WI38 (cell line): Measurements from ENCODE around the gene GTPBP8.
A peak's percentile ranks its signal among the peaks of the same experiment; 100 is the strongest.
"Not testable (repeated sequence)": the region's sequence is repeated elsewhere in the genome, so short reads cannot be mapped to it uniquely, and the experiment has no call there.

ENCODE experiments used
- H3K4me3 ChIP-seq: 2 replicates; pipeline ENCODE4 v1.5.1; 2011; ENCODE audit warnings: low read depth, mild to moderate bottlenecking, control low read depth, low read length
- TF ChIP-seq, protein P1 (sequence below): IDR thresholded peaks from 2 replicates; pipeline ENCODE4 v1.5.1; 2012; ENCODE audit warnings: low read depth, mild to moderate bottlenecking, control low read depth, low read length

Gene GTPBP8

DNA sequence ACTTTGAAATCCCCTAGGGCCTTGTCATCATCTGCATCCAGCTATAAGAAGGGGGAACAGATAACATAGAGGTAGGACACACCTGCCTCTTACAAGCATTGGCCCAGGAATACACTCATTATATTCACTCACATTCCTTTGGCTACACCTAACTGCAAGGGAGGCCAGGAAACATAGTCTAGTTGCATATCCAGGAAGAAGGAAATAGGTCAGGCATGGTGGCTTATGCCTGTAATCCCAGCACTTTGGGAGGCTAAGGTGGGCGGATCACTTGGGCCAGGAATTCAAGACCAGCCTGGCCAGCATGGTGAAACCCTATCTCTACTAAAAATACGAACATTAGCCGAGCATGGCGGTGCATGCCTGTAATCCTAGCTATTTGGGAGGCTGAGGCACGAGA, 48.8 kb downstream of the GTPBP8 start:
- no peak overlapping the region for H3K4me3 ChIP-seq
- TF ChIP-seq, protein P1, sequence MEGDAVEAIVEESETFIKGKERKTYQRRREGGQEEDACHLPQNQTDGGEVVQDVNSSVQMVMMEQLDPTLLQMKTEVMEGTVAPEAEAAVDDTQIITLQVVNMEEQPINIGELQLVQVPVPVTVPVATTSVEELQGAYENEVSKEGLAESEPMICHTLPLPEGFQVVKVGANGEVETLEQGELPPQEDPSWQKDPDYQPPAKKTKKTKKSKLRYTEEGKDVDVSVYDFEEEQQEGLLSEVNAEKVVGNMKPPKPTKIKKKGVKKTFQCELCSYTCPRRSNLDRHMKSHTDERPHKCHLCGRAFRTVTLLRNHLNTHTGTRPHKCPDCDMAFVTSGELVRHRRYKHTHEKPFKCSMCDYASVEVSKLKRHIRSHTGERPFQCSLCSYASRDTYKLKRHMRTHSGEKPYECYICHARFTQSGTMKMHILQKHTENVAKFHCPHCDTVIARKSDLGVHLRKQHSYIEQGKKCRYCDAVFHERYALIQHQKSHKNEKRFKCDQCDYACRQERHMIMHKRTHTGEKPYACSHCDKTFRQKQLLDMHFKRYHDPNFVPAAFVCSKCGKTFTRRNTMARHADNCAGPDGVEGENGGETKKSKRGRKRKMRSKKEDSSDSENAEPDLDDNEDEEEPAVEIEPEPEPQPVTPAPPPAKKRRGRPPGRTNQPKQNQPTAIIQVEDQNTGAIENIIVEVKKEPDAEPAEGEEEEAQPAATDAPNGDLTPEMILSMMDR, result no peak

DNA sequence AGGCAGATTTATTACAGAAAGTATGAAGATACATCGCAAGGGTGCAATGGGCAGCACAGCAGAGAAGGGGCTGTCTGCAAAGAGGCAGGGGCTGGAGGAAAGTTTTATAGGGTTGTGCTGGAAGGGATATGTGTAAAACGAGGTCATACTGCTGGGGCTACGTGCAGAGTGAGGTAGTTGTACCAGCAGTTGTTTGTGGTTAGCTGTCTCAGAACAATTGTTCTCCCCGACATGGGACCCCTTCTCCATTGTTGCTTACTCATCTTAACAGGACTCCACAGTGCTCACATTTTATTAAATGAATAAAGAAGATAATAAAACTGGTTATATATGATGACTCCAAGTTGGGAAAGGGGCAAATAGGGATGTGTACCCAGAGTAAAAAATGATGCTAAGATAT, 49.4 kb downstream of the GTPBP8 start:
- no peak overlapping the region for H3K4me3 ChIP-seq
- TF ChIP-seq, protein P1, result no peak

DNA sequence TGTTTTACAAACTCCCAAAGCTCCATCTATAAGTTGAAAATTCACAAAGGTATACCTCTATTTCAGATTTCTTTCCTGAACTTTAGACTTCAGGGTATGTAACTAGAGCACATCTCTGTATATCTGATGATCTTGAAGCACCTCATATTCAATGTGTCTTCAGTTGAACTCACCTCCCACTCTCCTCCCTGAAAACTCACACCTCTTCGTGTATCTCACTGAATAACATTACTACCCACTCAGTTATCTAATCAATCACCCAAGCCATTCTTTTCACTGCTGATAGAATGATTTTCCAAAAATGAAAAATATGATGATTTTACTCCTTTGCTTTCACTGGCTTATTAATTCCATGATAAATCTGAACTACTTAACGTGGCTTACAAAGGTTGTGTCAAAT, 52.9 kb downstream of the GTPBP8 start:
- H3K4me3 ChIP-seq, result no peak overlapping the region
- TF ChIP-seq, protein P1, result no peak

DNA sequence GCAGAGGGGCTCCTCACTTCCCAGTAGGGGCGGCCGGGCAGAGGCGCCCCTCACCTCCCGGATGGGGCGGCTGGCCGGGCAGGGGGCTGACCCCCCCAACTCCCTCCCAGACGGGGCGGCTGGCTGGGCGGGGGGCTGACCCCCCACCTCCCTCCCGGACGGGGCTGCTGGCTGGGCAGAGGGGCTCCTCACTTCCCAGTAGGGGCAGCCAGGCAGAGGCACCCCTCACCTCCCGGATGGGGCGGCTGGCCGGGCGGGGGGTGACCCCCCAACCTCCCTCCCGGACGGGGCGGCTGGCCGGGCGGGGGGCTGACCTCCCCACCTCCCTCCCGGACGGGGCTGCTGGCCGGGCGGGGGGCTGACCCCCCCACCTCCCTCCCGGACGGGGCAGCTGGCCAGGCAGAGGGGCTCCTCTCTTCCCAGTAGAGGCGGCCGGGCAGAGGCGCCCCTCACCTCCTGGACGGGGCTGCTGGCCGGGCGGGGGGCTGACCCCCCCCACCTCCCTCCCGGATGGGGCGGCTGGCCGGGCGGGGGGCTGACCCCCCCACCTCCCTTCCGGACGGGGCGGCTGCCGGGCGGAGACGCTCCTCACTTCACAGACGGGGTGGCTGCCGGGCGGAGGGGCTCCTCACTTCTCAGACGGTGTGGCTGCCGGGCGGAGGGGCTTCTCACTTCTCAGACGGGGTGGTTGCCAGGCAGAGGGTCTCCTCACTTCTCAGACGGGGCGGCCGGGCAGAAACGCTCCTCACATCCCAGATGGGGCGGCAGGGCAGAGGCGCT, 55.6 kb downstream of the GTPBP8 start:
- H3K4me3 ChIP-seq, result not testable (repeated sequence)

DNA sequence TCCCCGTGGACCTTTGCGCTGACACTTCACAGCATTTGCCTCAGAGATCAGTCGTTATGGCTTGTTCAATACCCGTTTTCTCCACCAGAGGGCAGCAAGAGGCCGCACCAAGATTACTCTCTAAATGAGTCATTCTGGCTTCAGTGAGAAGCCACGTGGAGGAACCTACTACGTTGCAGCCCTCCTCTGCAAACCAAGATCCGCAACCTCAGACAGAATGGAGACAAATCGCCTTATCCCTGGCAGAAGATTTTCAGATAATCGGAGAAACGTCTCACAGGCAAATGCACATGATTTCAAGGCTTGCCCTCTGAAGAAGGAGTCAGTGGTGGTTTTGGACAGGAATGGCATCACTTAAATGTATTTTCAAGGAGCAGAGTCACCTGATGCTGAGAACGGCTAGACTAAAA, 60.5 kb downstream of the GTPBP8 start:
- no peak overlapping the region for H3K4me3 ChIP-seq
- TF ChIP-seq, protein P1, result peak; percentile 82
